Measurements from ENCODE around the gene CAPSL. TPM values are rescaled to one million over a fixed set of nuclear protein-coding genes. Genes with fewer than 3 reads are reported as not detected.

The CAPSL gene
- total and polyA plus RNA-seq, 9 of the 15 experiments (the other 6 are each of a cell fraction or from before 2014, with no cell fraction given), result not detected

DNA sequence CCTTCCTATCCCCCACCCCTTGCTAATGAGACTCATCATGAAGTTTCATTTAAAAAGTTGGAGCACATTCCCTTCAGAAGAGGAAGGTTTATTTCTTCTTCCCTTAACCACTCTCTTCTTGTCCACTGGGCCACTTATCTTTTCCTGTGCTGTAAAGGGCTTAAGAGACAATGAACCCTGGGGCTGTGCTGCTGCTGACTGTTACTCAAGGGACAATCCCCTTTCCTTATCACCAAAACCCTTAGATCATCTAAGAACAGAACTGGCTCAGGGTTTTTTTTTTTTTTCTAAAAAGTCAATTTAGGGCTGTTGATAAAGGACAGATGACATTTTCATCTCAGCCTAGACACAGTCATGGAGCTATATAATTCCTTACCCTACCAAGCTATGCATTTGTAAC is 29.6 kb downstream of the CAPSL start:
- CTCF ChIA-PET (ENCODE audit: low intra/inter-chr PET ratio), result no interaction called here
- no peaks in the 10 kb centered on the region for H3K9me3 ChIP-seq (replicated peaks; ENCODE audit: control insufficient read depth, insufficient read depth, low read depth, low read length)
- no peak for DNase-seq (ENCODE audit: extremely low read depth in 1 of 4, low spot score in 3 of 4)
- ATAC-seq, result no peak
- H3K4me1 ChIP-seq (replicated peaks in 1 of 2; ENCODE audit: control insufficient read depth in 2 of 2, insufficient read depth in 2 of 2, low read length in 2 of 2), result no peaks in the 10 kb centered on the region
- POLR2A ChIA-PET, result no interaction called here
- no peaks in the 10 kb centered on the region for H3K36me3 ChIP-seq (ENCODE audit: control insufficient read depth, insufficient read depth, low read length)
- intact Hi-C loops (cut with micrococcal nuclease), result no loop called here
- no peak overlapping the region for H3K9ac ChIP-seq (ENCODE audit: insufficient read depth in 1 of 2, low read depth in 2 of 2, low read length in 2 of 2)
- no peak overlapping the region for H3K27ac ChIP-seq (ENCODE audit: extremely low read depth, low read depth, low read length)
- no TSS peak for BruUV-seq (replicated peaks)
- H3K4me3 ChIP-seq, result no peak overlapping the region
- H4K20me1 ChIP-seq (replicated peaks; ENCODE audit: control insufficient read depth, insufficient read depth, low read length), result no peaks in the 10 kb centered on the region
- H3K79me2 ChIP-seq (ENCODE audit: control insufficient read depth, insufficient read depth, low read length), result no peaks in the 10 kb centered on the region
- TF ChIP-seq, protein P1, sequence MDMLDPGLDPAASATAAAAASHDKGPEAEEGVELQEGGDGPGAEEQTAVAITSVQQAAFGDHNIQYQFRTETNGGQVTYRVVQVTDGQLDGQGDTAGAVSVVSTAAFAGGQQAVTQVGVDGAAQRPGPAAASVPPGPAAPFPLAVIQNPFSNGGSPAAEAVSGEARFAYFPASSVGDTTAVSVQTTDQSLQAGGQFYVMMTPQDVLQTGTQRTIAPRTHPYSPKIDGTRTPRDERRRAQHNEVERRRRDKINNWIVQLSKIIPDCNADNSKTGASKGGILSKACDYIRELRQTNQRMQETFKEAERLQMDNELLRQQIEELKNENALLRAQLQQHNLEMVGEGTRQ (CRISPR knock-in tag; IDR thresholded peaks at IDR 0.05), result no peak
- no peak for TF ChIP-seq RBBP5 (IDR thresholded peaks at IDR 0.05; ENCODE audit: borderline replicate concordance, insufficient read depth, low read length, poor library complexity, severe bottlenecking)
- no peaks in the 10 kb centered on the region for H3K9me1 ChIP-seq (ENCODE audit: control insufficient read depth, insufficient read depth, low read length)
- FAIRE-seq, result no peak
- H3K4me2 ChIP-seq (ENCODE audit: insufficient read depth, low read length), result no peak overlapping the region
- no peak overlapping the region for H2AFZ ChIP-seq (ENCODE audit: low read depth, low read length)
- in situ Hi-C loops (cut with MboI), result no loop called here
- H3K27me3 ChIP-seq (ENCODE audit: control insufficient read depth in 2 of 2, insufficient read depth in 2 of 2, low read length in 2 of 2), result no peaks in the 10 kb centered on the region

DNA sequence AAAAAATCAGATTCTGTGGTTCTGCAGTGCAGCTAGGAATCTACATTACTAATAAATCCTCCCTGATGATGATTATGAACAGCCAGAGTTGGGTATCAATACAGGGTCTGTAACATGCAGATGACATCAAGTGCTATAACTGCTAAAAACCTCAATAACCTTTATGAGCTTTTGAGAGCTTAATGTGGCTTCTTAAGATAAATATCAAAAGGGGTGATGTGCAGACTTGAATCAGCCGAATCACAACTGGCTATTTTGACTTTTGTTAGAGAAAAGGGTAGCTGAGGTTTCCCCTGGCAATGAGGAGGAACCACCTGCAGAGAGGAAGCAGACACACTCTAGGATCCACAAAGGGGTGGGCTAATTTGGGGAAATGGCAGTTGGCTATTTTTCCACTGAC is 30.2 kb downstream of the CAPSL start:
- no peak for ATAC-seq
- no peak for FAIRE-seq
- POLR2A ChIA-PET, result no interaction called here
- Histone ChIP-seq H3K27me3 (ENCODE audit: control insufficient read depth in 2 of 2, insufficient read depth in 2 of 2, low read length in 2 of 2) (no peaks in the 10 kb centered on the region), H3K9me3 (replicated peaks; ENCODE audit: control insufficient read depth, insufficient read depth, low read depth, low read length) (no peaks in the 10 kb centered on the region), H2AFZ (ENCODE audit: low read depth, low read length) (no peak overlapping the region), H3K4me3 (no peak overlapping the region), H4K20me1 (replicated peaks; ENCODE audit: control insufficient read depth, insufficient read depth, low read length) (no peaks in the 10 kb centered on the region), H3K27ac (ENCODE audit: extremely low read depth, low read depth, low read length) (no peak overlapping the region), H3K4me1 (replicated peaks in 1 of 2; ENCODE audit: control insufficient read depth in 2 of 2, insufficient read depth in 2 of 2, low read length in 2 of 2) (no peaks in the 10 kb centered on the region), H3K9ac (ENCODE audit: insufficient read depth in 1 of 2, low read depth in 2 of 2, low read length in 2 of 2) (no peak overlapping the region), H3K36me3 (ENCODE audit: control insufficient read depth, insufficient read depth, low read length) (no peaks in the 10 kb centered on the region), H3K9me1 (ENCODE audit: control insufficient read depth, insufficient read depth, low read length) (no peaks in the 10 kb centered on the region), H3K4me2 (ENCODE audit: insufficient read depth, low read length) (no peak overlapping the region), H3K79me2 (ENCODE audit: control insufficient read depth, insufficient read depth, low read length) (no peaks in the 10 kb centered on the region)
- intact Hi-C loops (cut with micrococcal nuclease), result no loop called here
- in situ Hi-C loops (cut with MboI), result no loop called here
- CTCF ChIA-PET (ENCODE audit: low intra/inter-chr PET ratio), result no interaction called here
- TF ChIP-seq ELF4 (CRISPR knock-in tag; IDR thresholded peaks at IDR 0.05) (no peak), SMARCA5 (IDR thresholded peaks at IDR 0.05) (no peak)
- WGBS (ENCODE audit: insufficient coverage, low coverage, missing lambda C conversion rate), result 0% methylated on average over 1 of the region's 1 CpG
- no peak for DNase-seq (ENCODE audit: extremely low read depth in 1 of 4, low spot score in 3 of 4)
- BruUV-seq (replicated peaks), result no TSS peak
